ENCODE results near the gene MINPP1.

MINPP1 gene

GRCh38 chr10:87523731-87524130, 19.0 kb downstream of the MINPP1 start:
- no peak for DNase-seq

GRCh38 chr10:87524296-87524695, 19.6 kb downstream of the MINPP1 start:
- DNase-seq = no peak

GRCh38 chr10:87531908-87532622, 27.4 kb downstream of the MINPP1 start:
- DNase-seq = no peak

DNA sequence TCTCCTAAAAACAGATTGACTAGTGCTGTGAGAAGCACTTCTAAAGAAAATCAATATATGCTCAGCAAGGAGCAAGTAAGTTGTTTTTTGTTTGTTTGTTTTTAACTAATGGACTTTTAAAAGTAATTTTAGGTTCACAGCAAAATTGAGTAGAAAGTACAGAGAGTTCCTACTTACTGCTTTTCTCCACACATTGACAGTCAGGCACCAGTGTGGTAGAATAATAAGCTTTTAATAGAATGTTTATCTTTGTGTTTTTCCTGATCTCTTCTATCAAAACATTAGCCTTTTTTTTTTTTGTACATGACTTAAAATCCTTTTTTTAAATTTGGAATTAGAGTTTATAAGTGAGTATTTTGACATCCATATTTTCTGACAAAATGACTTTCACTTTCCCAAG, 28.0 kb downstream of the MINPP1 start:
- DNase-seq = no peak

- DNase-seq = no peak
Measured at GRCh38 chr10:87534173-87534858, 29.6 kb downstream of the MINPP1 start.

DNA sequence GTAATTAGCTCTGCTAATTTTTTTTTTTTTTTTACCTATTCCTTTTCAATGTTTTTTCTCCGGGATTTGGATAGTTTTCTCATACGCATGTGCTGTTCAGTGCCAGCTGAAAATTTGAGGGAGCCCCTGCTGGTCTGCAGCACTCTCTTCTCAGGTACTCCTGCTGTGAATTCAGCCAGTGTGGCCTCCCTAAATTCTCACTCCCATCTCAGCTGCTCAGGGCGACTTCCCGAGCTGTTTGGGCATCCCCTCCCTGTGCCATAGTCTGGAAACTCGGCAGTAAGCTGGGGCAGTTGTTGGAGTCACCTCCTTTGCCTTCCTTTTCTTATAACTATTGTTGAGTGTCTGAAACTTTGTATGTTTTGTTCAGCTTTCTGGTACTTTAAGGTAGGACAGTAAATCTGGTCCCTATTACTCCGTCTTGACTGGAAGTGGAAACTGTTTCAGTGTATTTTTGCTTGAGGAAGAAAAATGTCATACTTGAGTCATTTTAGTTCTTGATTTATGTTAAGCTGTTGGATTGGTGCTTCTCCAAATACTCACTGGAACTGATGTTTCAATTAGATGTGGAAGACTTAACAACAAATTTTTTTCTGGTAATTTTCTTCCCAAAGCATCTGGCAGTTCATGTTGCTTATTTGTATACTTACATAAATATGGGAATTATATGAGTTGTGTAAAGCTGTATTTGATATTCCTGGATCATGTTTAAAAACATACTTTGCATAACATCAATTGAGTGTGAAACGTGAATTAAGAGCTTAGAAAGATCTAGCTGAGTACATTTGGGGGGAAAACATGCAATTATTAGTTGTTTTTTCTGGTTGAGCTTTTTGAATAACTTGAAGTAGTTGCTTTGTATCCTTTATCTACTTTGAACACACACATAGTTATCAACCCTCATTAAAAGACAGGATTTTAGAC, 33.7 kb downstream of the MINPP1 start:
- DNase-seq = no peak

GRCh38 chr10:87541114-87541513, 36.4 kb downstream of the MINPP1 start:
- no peak for DNase-seq

- DNase-seq = no peak
Measured at GRCh38 chr10:87544721-87545120, 40.0 kb downstream of the MINPP1 start.

- DNase-seq = no peak
Measured at GRCh38 chr10:87545783-87546182, 41.1 kb downstream of the MINPP1 start.

GRCh38 chr10:87546210-87546609, 41.5 kb downstream of the MINPP1 start:
- DNase-seq = no peak

DNA sequence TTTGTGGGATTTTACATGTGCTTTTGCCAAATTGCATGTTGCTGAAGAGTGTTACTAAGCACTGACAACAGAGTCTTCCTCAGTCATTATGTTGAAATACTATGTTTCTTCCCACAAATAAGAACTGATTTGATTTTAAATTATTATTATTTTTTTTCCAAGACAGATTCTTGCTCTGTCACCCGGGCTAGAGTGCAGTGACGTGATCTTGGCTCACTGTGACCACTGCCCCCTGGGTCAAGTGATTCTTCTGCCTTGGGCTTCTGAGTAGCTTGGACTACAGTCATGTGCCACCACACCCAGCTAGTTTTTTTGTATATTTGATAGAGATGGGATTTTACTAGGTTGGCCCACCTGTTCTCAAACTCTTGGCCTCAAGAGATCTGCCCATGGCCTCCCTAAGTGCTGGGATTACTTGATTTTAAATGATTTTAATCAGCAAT, 42.3 kb downstream of the MINPP1 start:
- DNase-seq = no peak

DNA sequence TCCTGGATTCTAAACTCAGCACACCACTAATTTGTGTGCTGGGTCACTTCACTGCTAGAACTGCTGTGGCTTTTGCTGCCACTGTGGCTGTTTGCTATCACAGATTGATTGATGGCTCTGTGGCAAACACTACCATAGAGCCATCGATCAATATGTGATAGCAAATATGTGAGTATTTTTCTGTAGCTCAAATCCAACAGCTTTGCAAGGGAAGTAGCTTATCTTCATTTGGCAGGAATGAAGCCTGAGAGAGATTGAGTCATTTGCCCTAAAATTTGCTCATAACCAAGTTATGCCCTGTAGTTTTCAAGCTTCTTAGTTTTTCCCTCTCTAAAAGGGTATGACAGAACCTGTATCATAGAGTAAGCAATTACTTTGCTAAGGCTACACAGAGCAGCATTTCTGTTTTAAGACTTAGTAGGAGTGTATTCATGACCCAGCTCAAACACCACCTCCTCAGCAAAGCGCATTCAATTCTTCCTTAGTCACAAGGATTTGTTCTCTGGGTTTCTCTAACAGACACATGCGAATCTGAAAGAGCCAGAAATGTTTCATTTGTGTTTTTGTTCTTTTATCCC, 43.1 kb downstream of the MINPP1 start:
- DNase-seq = no peak

- DNase-seq = no peak
Measured at GRCh38 chr10:87550741-87551140, 46.0 kb downstream of the MINPP1 start.

- no peak for DNase-seq
Measured at GRCh38 chr10:87551326-87551725, 46.6 kb downstream of the MINPP1 start.

GRCh38 chr10:87552248-87552929, 47.7 kb downstream of the MINPP1 start:
- DNase-seq = no peak

- no peak for DNase-seq
Measured at GRCh38 chr10:87557409-87557808, 52.7 kb downstream of the MINPP1 start.

- DNase-seq = no peak
Measured at GRCh38 chr10:87558333-87558732, 53.6 kb downstream of the MINPP1 start.

- DNase-seq = no peak
Measured at GRCh38 chr10:87559392-87559791, 54.7 kb downstream of the MINPP1 start.

DNA sequence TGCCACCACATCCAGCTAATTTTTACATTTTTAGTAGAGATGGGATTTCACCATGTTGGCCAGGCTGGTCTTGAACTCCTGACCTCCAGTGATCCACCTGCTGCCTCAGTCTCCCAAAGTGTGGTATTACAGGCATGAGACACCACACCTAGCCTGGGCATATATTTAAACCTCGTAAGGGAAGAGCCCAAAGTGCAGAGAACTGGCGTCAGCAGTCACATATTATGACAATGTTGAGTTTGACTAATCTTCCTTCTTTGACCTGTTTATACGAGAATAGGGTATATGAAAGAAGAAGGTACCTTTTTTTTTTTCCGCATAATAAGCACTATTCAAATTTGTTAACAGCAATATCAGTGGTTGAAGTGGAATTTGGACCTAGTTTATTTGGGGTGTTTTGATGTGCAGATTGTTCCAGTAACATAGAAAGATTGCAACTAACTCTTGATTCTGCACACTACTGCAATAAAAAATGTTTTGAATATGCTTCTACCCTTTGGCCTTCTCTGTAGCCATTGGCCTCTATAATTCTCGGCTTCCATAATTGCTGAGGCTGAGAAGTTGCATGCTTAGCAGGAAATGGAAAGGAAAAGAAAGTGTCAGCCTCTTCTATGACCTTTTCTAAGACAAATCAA, 55.9 kb downstream of the MINPP1 start:
- DNase-seq = no peak

GRCh38 chr10:87562750-87563149, 58.1 kb downstream of the MINPP1 start:
- DNase-seq = no peak

DNA sequence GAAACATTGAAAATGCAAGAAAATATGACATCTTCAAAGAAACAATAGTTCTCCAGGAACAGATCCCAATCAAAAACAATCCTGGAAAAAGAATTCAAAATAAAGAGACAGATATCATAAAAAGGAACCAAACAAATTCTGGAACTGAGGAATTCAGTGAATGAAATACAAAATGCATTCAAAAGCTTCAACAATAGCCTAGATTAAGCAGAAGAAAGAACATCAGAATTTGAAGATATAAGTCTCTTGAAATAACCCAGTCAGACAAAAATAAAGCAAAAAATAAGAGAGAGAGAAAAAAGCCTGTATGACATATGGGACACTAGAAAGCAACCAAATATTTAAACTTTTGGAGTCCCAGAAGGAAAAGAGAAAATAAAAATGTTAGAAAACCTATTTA, 60.3 kb downstream of the MINPP1 start:
- no peak for DNase-seq

DNA sequence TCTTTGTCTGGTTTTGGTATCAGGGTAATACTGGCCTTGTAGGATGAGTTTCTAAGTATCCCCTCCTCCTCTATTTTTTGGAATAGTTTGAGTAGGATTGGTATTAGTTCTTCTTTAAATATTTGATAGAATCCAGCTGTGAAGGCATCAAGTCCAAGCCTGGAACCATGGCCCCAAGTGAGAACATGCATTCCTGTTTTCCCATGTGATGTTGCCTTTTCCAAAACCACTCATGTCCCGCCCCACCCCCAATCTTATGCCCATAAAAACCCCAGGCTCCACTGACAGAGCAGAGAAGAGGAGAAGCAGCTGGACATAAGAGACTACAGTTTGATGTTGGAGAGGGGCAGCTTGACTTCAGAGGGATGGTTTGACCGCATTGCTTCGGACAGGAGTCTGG, 71.2 kb downstream of the MINPP1 start:
- no peak for DNase-seq
